Medulla oblongata (tissue), 1 donor: ENCODE data around the gene NF1.
A peak's percentile ranks its signal among the peaks of the same experiment; 100 is the strongest.
"Not testable (repeated sequence)": the region's sequence is repeated elsewhere in the genome, so short reads cannot be mapped to it uniquely, and the experiment has no call there.

Source experiments
- DNase-seq: peaks from one replicate; pipeline ENCODE4 v3.0.0-alpha.2; 2015; ENCODE audit errors: extremely low spot score

NF1 gene

GRCh38 chr17:31078290-31078689 lies 16.5 kb upstream of the NF1 start:
- DNase-seq: no peak

- DNase-seq: no peak
Observed at GRCh38 chr17:31079731-31080130, 15.0 kb upstream of the NF1 start.

GRCh38 chr17:31085563-31085962 lies 9.2 kb upstream of the NF1 start:
- no peak for DNase-seq

- no peak for DNase-seq
Observed at GRCh38 chr17:31089471-31089870, 5.3 kb upstream of the NF1 start.

GRCh38 chr17:31090650-31091049 lies 4.1 kb upstream of the NF1 start:
- DNase-seq: not testable (repeated sequence)

GRCh38 chr17:31092475-31093064 lies 2.2 kb upstream of the NF1 start:
- no peak for DNase-seq

- DNase-seq: no peak
Observed at GRCh38 chr17:31093866-31094599, 744 bp upstream of the NF1 start.

GRCh38 chr17:31095236-31096105 lies 694 bp downstream of the NF1 start:
- DNase-seq: peak; percentile 65

- peak; percentile 31 for DNase-seq
Observed at GRCh38 chr17:31096106-31096436, 1.3 kb downstream of the NF1 start.

GRCh38 chr17:31099016-31099415 lies 4.2 kb downstream of the NF1 start:
- no peak for DNase-seq

GRCh38 chr17:31100840-31101459 lies 6.2 kb downstream of the NF1 start:
- DNase-seq: no peak

- no peak for DNase-seq
Observed at GRCh38 chr17:31101943-31102342, 7.2 kb downstream of the NF1 start.

GRCh38 chr17:31105991-31106390 lies 11.2 kb downstream of the NF1 start:
- no peak for DNase-seq

- DNase-seq: no peak
Observed at GRCh38 chr17:31111183-31111582, 16.4 kb downstream of the NF1 start.

GRCh38 chr17:31112001-31112661 lies 17.4 kb downstream of the NF1 start:
- no peak for DNase-seq

GRCh38 chr17:31113368-31113767 lies 18.6 kb downstream of the NF1 start:
- not testable (repeated sequence) for DNase-seq

GRCh38 chr17:31113939-31114338 lies 19.2 kb downstream of the NF1 start:
- DNase-seq: no peak

GRCh38 chr17:31114956-31115555 lies 20.3 kb downstream of the NF1 start:
- no peak for DNase-seq

- no peak for DNase-seq
Observed at GRCh38 chr17:31116167-31116566, 21.4 kb downstream of the NF1 start.

GRCh38 chr17:31122746-31123145 lies 28.0 kb downstream of the NF1 start:
- DNase-seq: no peak

GRCh38 chr17:31126318-31126717 lies 31.5 kb downstream of the NF1 start:
- DNase-seq: no peak
